Neuronal stem cell (in vitro differentiated cells): ENCODE data around the gene HSF5.

ENCODE experiments used
- DNase-seq: peaks from one replicate; pipeline ENCODE4 v3.0.0-alpha.2; 2013; ENCODE audit warnings: low spot score
- H2AFZ ChIP-seq: one replicate; pipeline ENCODE4 v1.6.1; 2013; ENCODE audit warnings: mild to moderate bottlenecking, low read length, inconsistent platforms
- H2AK5ac ChIP-seq: 2 replicates; pipeline ENCODE4 v1.6.1; 2013; ENCODE audit warnings: low read depth, mild to moderate bottlenecking, inconsistent platforms, low read length, moderate library complexity, mixed read lengths
- H2BK120ac ChIP-seq: 2 replicates; pipeline ENCODE4 v1.6.1; 2013; ENCODE audit warnings: low read depth, mild to moderate bottlenecking, inconsistent platforms, low read length, moderate library complexity, mixed read lengths
- H2BK12ac ChIP-seq: one replicate; pipeline ENCODE4 v1.6.1; 2013; ENCODE audit warnings: low read length, inconsistent platforms
- H2BK15ac ChIP-seq: 2 replicates; pipeline ENCODE4 v1.6.1; 2013; ENCODE audit warnings: mild to moderate bottlenecking, low read length, inconsistent platforms, mixed read lengths
- H2BK5ac ChIP-seq: one replicate; pipeline ENCODE4 v1.6.1; 2013; ENCODE audit warnings: inconsistent platforms, mild to moderate bottlenecking, low read length, moderate library complexity
- H3K14ac ChIP-seq: one replicate; pipeline ENCODE4 v1.6.1; 2013; ENCODE audit warnings: low read length, inconsistent platforms
- H3K18ac ChIP-seq: 2 replicates; pipeline ENCODE4 v1.6.1; 2013; ENCODE audit warnings: low read length, inconsistent platforms
- H3K23ac ChIP-seq: 2 replicates; pipeline ENCODE4 v1.6.1; 2013; ENCODE audit warnings: low read depth, mild to moderate bottlenecking, mixed read lengths, low read length, inconsistent platforms; ENCODE audit not compliant: poor library complexity
- H3K27ac ChIP-seq: replicated peaks from 3 replicates; pipeline ENCODE4 v1.5.1; 2013; ENCODE audit warnings: low read length, inconsistent platforms
- H3K27me3 ChIP-seq, 3 experiments: 2 replicates each; pipeline ENCODE4 v1.6.1; 2013; ENCODE audit warnings: low read length in 3 of 3, mild to moderate bottlenecking in 2 of 3, inconsistent platforms in 1 of 3, low read depth in 1 of 3, mixed read lengths in 1 of 3, moderate library complexity in 1 of 3; ENCODE audit not compliant: control insufficient read depth in 3 of 3, insufficient read depth in 3 of 3
- H3K36me3 ChIP-seq, 2 donors: replicated peaks in 1 of 2; 2 replicates each; pipeline ENCODE4 v1.6.1; 2013; ENCODE audit warnings: low read length in 2 of 2; ENCODE audit not compliant: control insufficient read depth in 2 of 2, insufficient read depth in 2 of 2
- H3K4ac ChIP-seq: 2 replicates; pipeline ENCODE4 v1.6.1; 2013; ENCODE audit warnings: inconsistent platforms, mild to moderate bottlenecking, low read length, moderate library complexity
- H3K4me1 ChIP-seq, 2 donors: 1 replicate in 1 of 2; 2 replicates in 1 of 2; pipeline ENCODE4 v1.6.1; 2013; ENCODE audit warnings: low read length in 2 of 2, low read depth in 1 of 2; ENCODE audit not compliant: control insufficient read depth in 2 of 2, insufficient read depth in 1 of 2
- H3K4me2 ChIP-seq: one replicate; pipeline ENCODE4 v1.6.1; 2013; ENCODE audit warnings: mild to moderate bottlenecking, low read length, inconsistent platforms; ENCODE audit not compliant: insufficient read depth, poor library complexity, severe bottlenecking
- H3K4me3 ChIP-seq, 2 donors: 2 replicates each; pipeline ENCODE4 v1.5.1; 2013; ENCODE audit warnings: low read length in 2 of 2, mild to moderate bottlenecking in 2 of 2, inconsistent platforms in 1 of 2, moderate library complexity in 1 of 2
- H3K79me1 ChIP-seq: one replicate; pipeline ENCODE4 v1.6.1; 2013; ENCODE audit warnings: low read depth, mild to moderate bottlenecking, inconsistent platforms, low read length, moderate library complexity
- H3K9ac ChIP-seq: one replicate; pipeline ENCODE4 v1.6.1; 2013; ENCODE audit warnings: mild to moderate bottlenecking, low read depth, low read length, inconsistent platforms; ENCODE audit not compliant: poor library complexity
- H3K9me3 ChIP-seq, 2 donors: replicated peaks in 1 of 2; 2 replicates each; pipeline versions ENCODE3 to v1.6.1; 2013; ENCODE audit warnings: low read length in 2 of 2, mild to moderate bottlenecking in 2 of 2, inconsistent platforms in 1 of 2, low read depth in 1 of 2, mixed read lengths in 1 of 2, moderate library complexity in 1 of 2; ENCODE audit not compliant: control insufficient read depth in 2 of 2, insufficient read depth in 1 of 2
- H4K8ac ChIP-seq: one replicate; pipeline ENCODE4 v1.6.1; 2013; ENCODE audit warnings: low read depth, mild to moderate bottlenecking, inconsistent platforms, low read length, moderate library complexity
- H4K91ac ChIP-seq: one replicate; pipeline ENCODE4 v1.6.1; 2013; ENCODE audit warnings: low read length, low read depth, mild to moderate bottlenecking, inconsistent platforms; ENCODE audit not compliant: poor library complexity
- WGBS, 2 donors: extraction: QIAGEN DNeasy Blood & Tissue Kit; methylation state at CpG; one replicate each; pipeline ENCODE4 v1.1.7; 2013; ENCODE audit warnings: missing lambda C conversion rate in 2 of 2, mixed read lengths in 1 of 2; ENCODE audit not compliant: insufficient read length in 2 of 2, insufficient replicate concordance in 1 of 2; ENCODE audit errors: extremely low coverage in 2 of 2; 5-methylcytosine and 5-hydroxymethylcytosine counted together

HSF5 gene

GRCh38 chr17:58468944-58469343, 19.3 kb downstream of the HSF5 start:
- Histone ChIP-seq H3K4me1 (no peaks in the 10 kb centered on the region), H2BK15ac (no peak overlapping the region), H3K23ac (no peak overlapping the region), H2AK5ac (no peak overlapping the region), H2BK5ac (no peak overlapping the region), H3K9me3 (no peaks in the 10 kb centered on the region), H3K4me2 (no peak overlapping the region), H4K8ac (no peak overlapping the region), H3K79me1 (no peaks in the 10 kb centered on the region), H4K91ac (no peak overlapping the region), H2AFZ (no peak overlapping the region), H3K4me3 (no peak overlapping the region), H3K27ac (no peak overlapping the region), H3K4ac (no peak overlapping the region), H2BK12ac (no peak overlapping the region), H3K14ac (no peak overlapping the region), H3K9ac (no peak overlapping the region), H3K18ac (no peak overlapping the region), H3K36me3 (no peaks in the 10 kb centered on the region), H2BK120ac (no peak overlapping the region), H3K27me3 (peaks cover 0 to 48% (median 0%) of the 10 kb centered on the region in 3 experiments)
- WGBS, 2 donors, result no CpG with 5 or more reads among the region's 3 CpGs
- DNase-seq, result no peak

GRCh38 chr17:58455491-58455890, 32.7 kb downstream of the HSF5 start:
- no peaks in the 10 kb centered on the region for H3K36me3 ChIP-seq
- no peak overlapping the region for H2BK12ac ChIP-seq
- no peak overlapping the region for H3K4me3 ChIP-seq

GRCh38 chr17:58452738-58453137, 35.5 kb downstream of the HSF5 start:
- H2BK120ac ChIP-seq, result no peak overlapping the region
- H3K4me1 ChIP-seq, result no peaks in the 10 kb centered on the region
- no peaks in the 10 kb centered on the region for H3K79me1 ChIP-seq
- no peak overlapping the region for H3K14ac ChIP-seq
- no peak overlapping the region for H3K18ac ChIP-seq
- no peaks in the 10 kb centered on the region for H3K9me3 ChIP-seq
- H2BK5ac ChIP-seq, result no peak overlapping the region
- no peak overlapping the region for H4K8ac ChIP-seq
- no peak overlapping the region for H3K4me2 ChIP-seq
- H2BK15ac ChIP-seq, result no peak overlapping the region
- H3K9ac ChIP-seq, result no peak overlapping the region
- H2AFZ ChIP-seq, result no peak overlapping the region
- H3K27me3 ChIP-seq, result peaks cover 0 to 4% (median 0%) of the 10 kb centered on the region in 3 experiments
- no peak overlapping the region for H3K4ac ChIP-seq
- H3K23ac ChIP-seq, result no peak overlapping the region
- H3K4me3 ChIP-seq, result no peak overlapping the region
- no peak for DNase-seq
- no peaks in the 10 kb centered on the region for H3K36me3 ChIP-seq
- no peak overlapping the region for H3K27ac ChIP-seq
- no peak overlapping the region for H4K91ac ChIP-seq
- no peak overlapping the region for H2BK12ac ChIP-seq
- no peak overlapping the region for H2AK5ac ChIP-seq
- WGBS, 2 donors, result no CpG with 5 or more reads among the region's 1 CpG

More at GRCh38 chr17:58455491-58455890, 32.7 kb downstream of the HSF5 start:
- no peaks in the 10 kb centered on the region for H3K4me1 ChIP-seq
- H4K91ac ChIP-seq, result no peak overlapping the region
- H2BK120ac ChIP-seq, result no peak overlapping the region
- no peak overlapping the region for H3K4me2 ChIP-seq
- H3K4ac ChIP-seq, result no peak overlapping the region
- H3K27ac ChIP-seq, result no peak overlapping the region
- H2BK5ac ChIP-seq, result no peak overlapping the region
- no peaks in the 10 kb centered on the region for H3K79me1 ChIP-seq
- H3K14ac ChIP-seq, result no peak overlapping the region
- H3K23ac ChIP-seq, result no peak overlapping the region
- H3K9me3 ChIP-seq, result no peaks in the 10 kb centered on the region
- peaks cover 0 to 4% (median 0%) of the 10 kb centered on the region in 3 experiments for H3K27me3 ChIP-seq
- no peak overlapping the region for H2BK15ac ChIP-seq
- no peak overlapping the region for H3K18ac ChIP-seq
- H3K9ac ChIP-seq, result no peak overlapping the region
- DNase-seq, result no peak
- H2AFZ ChIP-seq, result no peak overlapping the region
- no peak overlapping the region for H2AK5ac ChIP-seq
- H4K8ac ChIP-seq, result no peak overlapping the region

- H2BK15ac ChIP-seq, result no peak overlapping the region
- H3K14ac ChIP-seq, result no peak overlapping the region
- H3K4me2 ChIP-seq, result no peak overlapping the region
- no peak overlapping the region for H3K27ac ChIP-seq
- no peak overlapping the region for H3K23ac ChIP-seq
- no CpG with 5 or more reads among the region's 9 CpGs for WGBS, 2 donors
- H3K36me3 ChIP-seq, result no peaks in the 10 kb centered on the region
- no peak overlapping the region for H3K9ac ChIP-seq
- H2BK120ac ChIP-seq, result no peak overlapping the region
- no peak overlapping the region for H3K18ac ChIP-seq
- no peak overlapping the region for H3K4ac ChIP-seq
- no peak overlapping the region for H2BK12ac ChIP-seq
- peak; percentile 70 for DNase-seq
- no peak overlapping the region for H3K4me3 ChIP-seq
- no peak overlapping the region for H2BK5ac ChIP-seq
- H3K27me3 ChIP-seq, result peaks cover 0 to 8% (median 0%) of the 10 kb centered on the region in 3 experiments
- H3K4me1 ChIP-seq, result no peaks in the 10 kb centered on the region
- no peaks in the 10 kb centered on the region for H3K79me1 ChIP-seq
- H4K8ac ChIP-seq, result no peak overlapping the region
- H2AK5ac ChIP-seq, result no peak overlapping the region
- no peaks in the 10 kb centered on the region for H3K9me3 ChIP-seq
- H2AFZ ChIP-seq, result no peak overlapping the region
- H4K91ac ChIP-seq, result no peak overlapping the region
Measured at GRCh38 chr17:58447039-58447975, 40.9 kb downstream of the HSF5 start.
